HL-60 (cell line): ENCODE measurements around the gene GALNT1.

Experiments
- DNase-seq, 2 experiments: peaks; one replicate each; pipeline ENCODE4 v3.0.0-alpha.2; 2010 to 2020; ENCODE audit warnings: low read depth in 1 of 2, low spot score in 1 of 2
- H3K27ac ChIP-seq: fragments of 250-450 bp; sonication (Bioruptor Pico); replicated peaks from 2 replicates; pipeline ENCODE4 v1.5.1; 2020; ENCODE audit warnings: mild to moderate bottlenecking, moderate library complexity
- H3K27me3 ChIP-seq: fragments of 250-450 bp; sonication (Bioruptor Pico); 2 replicates; pipeline ENCODE4 v1.5.1; 2021; ENCODE audit warnings: mild to moderate bottlenecking, moderate library complexity; ENCODE audit not compliant: insufficient read depth, poor library complexity, severe bottlenecking
- H3K4me3 ChIP-seq: replicated peaks from 2 replicates; pipeline ENCODE4 v1.5.1; 2011; ENCODE audit warnings: mild to moderate bottlenecking, control low read depth, low read length; ENCODE audit not compliant: insufficient read depth
- GABPA ChIP-seq: IDR thresholded peaks from 2 replicates; pipeline ENCODE4 v1.6.1; 2012; ENCODE audit warnings: low read depth
- POLR2AphosphoS5 ChIP-seq: IDR thresholded peaks from 2 replicates; pipeline ENCODE4 v1.6.1; 2012; ENCODE audit warnings: low read depth
- SPI1 ChIP-seq: IDR thresholded peaks from 2 replicates; pipeline ENCODE4 v1.6.1; 2012; ENCODE audit warnings: low read depth, mild to moderate bottlenecking, borderline replicate concordance
- TF ChIP-seq, protein P1 (sequence below): IDR thresholded peaks from one replicate; pipeline ENCODE4 v1.5.1; 2011; ENCODE audit warnings: low read length, control low read depth, inconsistent platforms; ENCODE audit not compliant: insufficient read depth
- TF ChIP-seq, protein P2 (sequence below): IDR thresholded peaks from 2 replicates; pipeline ENCODE4 v1.6.1; 2012; ENCODE audit warnings: low read depth; ENCODE audit not compliant: insufficient replicate concordance

The GALNT1 gene

DNA sequence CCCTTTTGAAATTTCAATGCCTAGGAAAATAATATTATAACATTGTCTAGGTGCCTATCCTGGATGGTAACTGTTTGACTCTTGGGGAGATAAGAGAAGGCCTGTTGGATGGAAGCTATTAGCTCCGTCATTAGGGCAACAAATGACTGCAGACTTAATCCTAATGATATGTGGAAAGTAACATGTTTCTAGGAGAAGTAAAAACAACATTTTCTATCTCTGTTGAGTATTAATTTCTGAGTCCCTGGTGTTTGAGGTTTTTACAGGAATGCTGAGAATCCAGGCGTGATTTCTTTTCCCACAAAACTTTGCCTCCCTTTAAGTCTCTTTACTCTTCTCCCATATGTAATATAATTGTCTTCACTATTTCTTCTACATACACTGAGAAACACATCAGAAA, 159.1 kb downstream of the GALNT1 start:
- H3K27ac ChIP-seq: no peak overlapping the region
- H3K4me3 ChIP-seq: no peak overlapping the region
- TF ChIP-seq, protein P1, sequence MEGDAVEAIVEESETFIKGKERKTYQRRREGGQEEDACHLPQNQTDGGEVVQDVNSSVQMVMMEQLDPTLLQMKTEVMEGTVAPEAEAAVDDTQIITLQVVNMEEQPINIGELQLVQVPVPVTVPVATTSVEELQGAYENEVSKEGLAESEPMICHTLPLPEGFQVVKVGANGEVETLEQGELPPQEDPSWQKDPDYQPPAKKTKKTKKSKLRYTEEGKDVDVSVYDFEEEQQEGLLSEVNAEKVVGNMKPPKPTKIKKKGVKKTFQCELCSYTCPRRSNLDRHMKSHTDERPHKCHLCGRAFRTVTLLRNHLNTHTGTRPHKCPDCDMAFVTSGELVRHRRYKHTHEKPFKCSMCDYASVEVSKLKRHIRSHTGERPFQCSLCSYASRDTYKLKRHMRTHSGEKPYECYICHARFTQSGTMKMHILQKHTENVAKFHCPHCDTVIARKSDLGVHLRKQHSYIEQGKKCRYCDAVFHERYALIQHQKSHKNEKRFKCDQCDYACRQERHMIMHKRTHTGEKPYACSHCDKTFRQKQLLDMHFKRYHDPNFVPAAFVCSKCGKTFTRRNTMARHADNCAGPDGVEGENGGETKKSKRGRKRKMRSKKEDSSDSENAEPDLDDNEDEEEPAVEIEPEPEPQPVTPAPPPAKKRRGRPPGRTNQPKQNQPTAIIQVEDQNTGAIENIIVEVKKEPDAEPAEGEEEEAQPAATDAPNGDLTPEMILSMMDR: no peak
- TF ChIP-seq SPI1: no peak
- TF ChIP-seq POLR2AphosphoS5: no peak
- TF ChIP-seq, protein P2, sequence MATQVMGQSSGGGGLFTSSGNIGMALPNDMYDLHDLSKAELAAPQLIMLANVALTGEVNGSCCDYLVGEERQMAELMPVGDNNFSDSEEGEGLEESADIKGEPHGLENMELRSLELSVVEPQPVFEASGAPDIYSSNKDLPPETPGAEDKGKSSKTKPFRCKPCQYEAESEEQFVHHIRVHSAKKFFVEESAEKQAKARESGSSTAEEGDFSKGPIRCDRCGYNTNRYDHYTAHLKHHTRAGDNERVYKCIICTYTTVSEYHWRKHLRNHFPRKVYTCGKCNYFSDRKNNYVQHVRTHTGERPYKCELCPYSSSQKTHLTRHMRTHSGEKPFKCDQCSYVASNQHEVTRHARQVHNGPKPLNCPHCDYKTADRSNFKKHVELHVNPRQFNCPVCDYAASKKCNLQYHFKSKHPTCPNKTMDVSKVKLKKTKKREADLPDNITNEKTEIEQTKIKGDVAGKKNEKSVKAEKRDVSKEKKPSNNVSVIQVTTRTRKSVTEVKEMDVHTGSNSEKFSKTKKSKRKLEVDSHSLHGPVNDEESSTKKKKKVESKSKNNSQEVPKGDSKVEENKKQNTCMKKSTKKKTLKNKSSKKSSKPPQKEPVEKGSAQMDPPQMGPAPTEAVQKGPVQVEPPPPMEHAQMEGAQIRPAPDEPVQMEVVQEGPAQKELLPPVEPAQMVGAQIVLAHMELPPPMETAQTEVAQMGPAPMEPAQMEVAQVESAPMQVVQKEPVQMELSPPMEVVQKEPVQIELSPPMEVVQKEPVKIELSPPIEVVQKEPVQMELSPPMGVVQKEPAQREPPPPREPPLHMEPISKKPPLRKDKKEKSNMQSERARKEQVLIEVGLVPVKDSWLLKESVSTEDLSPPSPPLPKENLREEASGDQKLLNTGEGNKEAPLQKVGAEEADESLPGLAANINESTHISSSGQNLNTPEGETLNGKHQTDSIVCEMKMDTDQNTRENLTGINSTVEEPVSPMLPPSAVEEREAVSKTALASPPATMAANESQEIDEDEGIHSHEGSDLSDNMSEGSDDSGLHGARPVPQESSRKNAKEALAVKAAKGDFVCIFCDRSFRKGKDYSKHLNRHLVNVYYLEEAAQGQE: no peak
- no peak for TF ChIP-seq GABPA
- H3K27me3 ChIP-seq: peaks cover 2% of the 10 kb centered on the region
- DNase-seq: no peak

DNA sequence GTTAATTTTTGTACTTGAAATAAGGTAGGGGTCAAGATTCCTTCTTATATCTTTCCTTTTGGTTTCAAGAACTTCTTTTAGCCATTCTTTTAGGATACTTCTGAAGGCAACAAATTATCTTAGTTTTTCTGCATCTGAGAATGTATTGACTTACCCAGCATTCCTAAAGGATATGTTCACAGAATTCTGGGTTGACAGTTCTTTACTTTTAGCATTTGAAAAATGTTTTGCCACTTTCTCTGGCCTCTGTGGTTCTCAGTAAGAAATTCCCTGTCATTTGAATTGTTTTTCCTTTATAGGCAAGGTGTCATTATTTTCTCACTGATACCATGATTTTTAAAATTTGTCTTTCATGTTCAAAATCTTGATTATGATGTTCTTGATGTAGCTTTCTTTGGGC, 162.4 kb downstream of the GALNT1 start:
- DNase-seq: no peak
- no peak overlapping the region for H3K4me3 ChIP-seq
- H3K27me3 ChIP-seq: peaks cover 2% of the 10 kb centered on the region
- no peak for TF ChIP-seq GABPA
- no peak for TF ChIP-seq POLR2AphosphoS5
- TF ChIP-seq, protein P1: no peak
- TF ChIP-seq SPI1: no peak
- TF ChIP-seq, protein P2: no peak
- H3K27ac ChIP-seq: no peak overlapping the region

DNA sequence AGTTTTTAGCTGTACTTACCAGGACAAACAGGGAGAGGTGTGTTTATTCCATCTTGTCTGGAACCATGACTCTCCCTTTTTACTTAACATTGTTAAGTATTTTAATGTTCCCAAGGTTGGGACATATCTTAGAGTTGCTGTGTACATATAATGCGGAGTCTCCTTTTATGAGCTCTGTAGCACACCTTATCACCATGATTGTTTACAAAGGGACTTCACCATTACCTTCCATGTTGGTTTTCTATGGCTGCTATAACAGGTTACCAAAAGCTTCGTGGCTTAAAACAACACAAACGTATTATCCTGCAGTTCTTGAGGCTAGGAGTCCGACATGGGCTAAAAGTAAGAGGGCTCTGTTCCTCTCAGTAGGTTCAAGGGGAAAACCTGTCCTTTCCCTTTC, 164.3 kb downstream of the GALNT1 start:
- TF ChIP-seq GABPA (no peak), POLR2AphosphoS5 (no peak), SPI1 (no peak)
- TF ChIP-seq, protein P2: no peak
- TF ChIP-seq, protein P1: no peak
- H3K27ac ChIP-seq: no peak overlapping the region
- DNase-seq: no peak
- peaks cover 2% of the 10 kb centered on the region for H3K27me3 ChIP-seq
- H3K4me3 ChIP-seq: no peak overlapping the region
